Ectodermal cell (in vitro differentiated cells): Measurements from ENCODE around the gene LRP1-AS.

Source experiments
- H3K27ac ChIP-seq: 2 replicates; pipeline ENCODE4 v1.7.0; 2013; ENCODE audit warnings: mild to moderate bottlenecking, low read depth, low read length; ENCODE audit not compliant: insufficient read depth, poor library complexity, severe bottlenecking
- H3K27me3 ChIP-seq: 2 replicates; pipeline ENCODE4 v1.7.0; 2013; ENCODE audit warnings: mild to moderate bottlenecking, low read length; ENCODE audit not compliant: insufficient read depth, control insufficient read depth, poor library complexity, severe bottlenecking
- H3K36me3 ChIP-seq: one replicate; pipeline ENCODE4 v1.7.0; 2013; ENCODE audit warnings: low read length; ENCODE audit not compliant: control insufficient read depth, insufficient read depth
- H3K4me1 ChIP-seq: one replicate; pipeline ENCODE4 v1.7.0; 2013; ENCODE audit warnings: low read length; ENCODE audit not compliant: control insufficient read depth, insufficient read depth
- H3K4me3 ChIP-seq: 2 replicates; pipeline ENCODE4 v1.7.0; 2013; ENCODE audit warnings: low read depth, low read length, control low read depth; ENCODE audit not compliant: insufficient read depth
- H3K9me3 ChIP-seq: 2 replicates; pipeline ENCODE4 v1.7.0; 2013; ENCODE audit warnings: mild to moderate bottlenecking, low read length, moderate library complexity; ENCODE audit not compliant: control insufficient read depth
- WGBS, 2 experiments: methylation state at CpG; one replicate each; pipeline ENCODE4 v1.1.7; 2013; ENCODE audit warnings: missing lambda C conversion rate in 2 of 2; 5-methylcytosine and 5-hydroxymethylcytosine counted together

The LRP1-AS gene

GRCh38 chr12:57153415-57153997 is 6.1 kb upstream of the LRP1-AS start:
- H3K36me3 ChIP-seq = peaks cover 30% of the 10 kb centered on the region
- H3K9me3 ChIP-seq = no peaks in the 10 kb centered on the region
- H3K27ac ChIP-seq = no peak overlapping the region
- H3K4me1 ChIP-seq = peaks cover 9% of the 10 kb centered on the region
- H3K4me3 ChIP-seq = no peak overlapping the region
- WGBS, 2 experiments = 100% methylated on average over 1 of the region's 1 CpG
- H3K27me3 ChIP-seq = no peaks in the 10 kb centered on the region

GRCh38 chr12:57152639-57153038 is 5.2 kb upstream of the LRP1-AS start:
- H3K36me3 ChIP-seq = peaks cover 24% of the 10 kb centered on the region
- no peak overlapping the region for H3K4me3 ChIP-seq
- WGBS, 2 experiments = 83 to 89% methylated on average over 2 to 4 of the region's 4 CpGs
- H3K27ac ChIP-seq = no peak overlapping the region
- no peaks in the 10 kb centered on the region for H3K9me3 ChIP-seq
- H3K4me1 ChIP-seq = peaks cover 11% of the 10 kb centered on the region
- no peaks in the 10 kb centered on the region for H3K27me3 ChIP-seq

GRCh38 chr12:57151741-57152630 is 4.6 kb upstream of the LRP1-AS start:
- Histone ChIP-seq H3K27ac (no peak overlapping the region), H3K4me3 (no peak overlapping the region), H3K36me3 (peaks cover 17% of the 10 kb centered on the region), H3K27me3 (no peaks in the 10 kb centered on the region), H3K4me1 (peaks cover 17% of the 10 kb centered on the region), H3K9me3 (no peaks in the 10 kb centered on the region)
- WGBS, 2 experiments = 79 to 80% methylated on average over 17 of the region's 17 CpGs

- Histone ChIP-seq H3K4me1 (peaks cover 17% of the 10 kb centered on the region), H3K36me3 (peaks cover 8% of the 10 kb centered on the region), H3K27me3 (no peaks in the 10 kb centered on the region), H3K4me3 (no peak overlapping the region), H3K9me3 (no peaks in the 10 kb centered on the region), H3K27ac (no peak overlapping the region)
- WGBS, 2 experiments = 89 to 95% methylated on average over 6 of the region's 6 CpGs
These were observed 3.1 kb upstream of the LRP1-AS start for GRCh38 chr12:57150400-57151000.

GRCh38 chr12:57149245-57149900 is 2.0 kb upstream of the LRP1-AS start:
- no peaks in the 10 kb centered on the region for H3K9me3 ChIP-seq
- H3K4me1 ChIP-seq = peaks cover 17% of the 10 kb centered on the region
- no peak overlapping the region for H3K27ac ChIP-seq
- H3K4me3 ChIP-seq = no peak overlapping the region
- peaks cover 4% of the 10 kb centered on the region for H3K36me3 ChIP-seq
- 88 to 89% methylated on average over 13 of the region's 13 CpGs for WGBS, 2 experiments
- H3K27me3 ChIP-seq = no peaks in the 10 kb centered on the region

GRCh38 chr12:57148469-57149244 is 1.2 kb upstream of the LRP1-AS start:
- peaks cover 5% of the 10 kb centered on the region for H3K36me3 ChIP-seq
- 88 to 96% methylated on average over 3 of the region's 4 CpGs for WGBS, 2 experiments

GRCh38 chr12:57146092-57146491 is 1.3 kb downstream of the LRP1-AS start:
- no peak overlapping the region for H3K27ac ChIP-seq

More at GRCh38 chr12:57148469-57149244, 1.2 kb upstream of the LRP1-AS start:
- Histone ChIP-seq H3K9me3 (no peaks in the 10 kb centered on the region), H3K4me1 (peaks cover 17% of the 10 kb centered on the region), H3K27ac (no peak overlapping the region), H3K4me3 (no peak overlapping the region), H3K27me3 (no peaks in the 10 kb centered on the region)

GRCh38 chr12:57145460-57146059 is 1.9 kb downstream of the LRP1-AS start:
- Histone ChIP-seq H3K27me3 (no peaks in the 10 kb centered on the region), H3K9me3 (no peaks in the 10 kb centered on the region), H3K27ac (no peak overlapping the region), H3K4me1 (peaks cover 8% of the 10 kb centered on the region), H3K36me3 (peaks cover 21% of the 10 kb centered on the region), H3K4me3 (no peak overlapping the region)
- 90 to 92% methylated on average over 10 of the region's 10 CpGs for WGBS, 2 experiments

More at GRCh38 chr12:57146092-57146491, 1.3 kb downstream of the LRP1-AS start:
- Histone ChIP-seq H3K4me3 (no peak overlapping the region), H3K27me3 (no peaks in the 10 kb centered on the region), H3K9me3 (no peaks in the 10 kb centered on the region), H3K36me3 (peaks cover 21% of the 10 kb centered on the region), H3K4me1 (peaks cover 8% of the 10 kb centered on the region)
- WGBS, 2 experiments = 79 to 83% methylated on average over 2 of the region's 2 CpGs

GRCh38 chr12:57143454-57143853 is 4.0 kb downstream of the LRP1-AS start:
- 88 to 92% methylated on average over 4 of the region's 4 CpGs for WGBS, 2 experiments
- H3K4me3 ChIP-seq = no peak overlapping the region
- peaks cover 8% of the 10 kb centered on the region for H3K4me1 ChIP-seq
- H3K9me3 ChIP-seq = no peaks in the 10 kb centered on the region
- no peak overlapping the region for H3K27ac ChIP-seq
- H3K36me3 ChIP-seq = peaks cover 32% of the 10 kb centered on the region
- no peaks in the 10 kb centered on the region for H3K27me3 ChIP-seq
